CD4-positive, alpha-beta T cell (primary cell): ENCODE results near the gene SIX5. TPM values are rescaled to one million over a fixed set of nuclear protein-coding genes. Genes with fewer than 3 reads are reported as not detected.

ENCODE experiments used
- ATAC-seq: fragments of 200-7000 bp; cut with Tn5 transposase; one replicate; pipeline ENCODE4 v1.10.0; 2022; ENCODE audit warnings: mild to moderate bottlenecking; ENCODE audit not compliant: poor library complexity
- CTCF ChIA-PET: fragments of 350-600 bp; sonication (Branson Sonifier 250); formaldehyde crosslinking; loops from one replicate; lab custom pipeline; 2021; ENCODE audit warnings: antibody characterized with exemption, inconsistent platforms; lab: Charles Lee
- POLR2A ChIA-PET: fragments of 350-600 bp; sonication (Branson Sonifier 250); formaldehyde crosslinking; loops from one replicate; lab custom pipeline; 2021; ENCODE audit warnings: antibody characterized with exemption, inconsistent platforms; lab: Charles Lee
- DNase-seq, 14 experiments: peaks; one replicate each; pipeline ENCODE4 v3.0.0-alpha.2; 2013 to 2020; ENCODE audit warnings: mixed read lengths in 2 of 14
- H3K27ac ChIP-seq, 2 donors: one replicate each; pipeline versions ENCODE4 v1.5.1 to v1.7.0; 2013; ENCODE audit warnings: low read length in 2 of 2, low read depth in 1 of 2, mild to moderate bottlenecking in 1 of 2
- H3K27me3 ChIP-seq, 2 experiments: 1 replicate in 1 of 2; 2 replicates in 1 of 2; pipeline versions ENCODE4 v1.6.1 to v1.7.0; 2013; ENCODE audit warnings: low read length in 2 of 2, control low read depth in 1 of 2, mild to moderate bottlenecking in 1 of 2, moderate library complexity in 1 of 2; ENCODE audit not compliant: insufficient read depth in 2 of 2, control insufficient read depth in 1 of 2
- H3K36me3 ChIP-seq: one replicate; pipeline ENCODE4 v1.6.1; 2013; ENCODE audit warnings: low read length, control low read depth; ENCODE audit not compliant: insufficient read depth
- H3K4me1 ChIP-seq: one replicate; pipeline ENCODE4 v1.6.1; 2013; ENCODE audit warnings: low read length, control low read depth; ENCODE audit not compliant: insufficient read depth
- H3K4me3 ChIP-seq: one replicate; pipeline ENCODE4 v1.5.1; 2013; ENCODE audit warnings: mild to moderate bottlenecking, low read length, moderate library complexity
- H3K9me3 ChIP-seq, 2 experiments: 1 replicate in 1 of 2; 2 replicates in 1 of 2; pipeline versions ENCODE4 v1.6.1 to v1.7.0; 2013; ENCODE audit warnings: low read length in 2 of 2, mild to moderate bottlenecking in 2 of 2, control low read depth in 1 of 2, moderate library complexity in 1 of 2; ENCODE audit not compliant: control insufficient read depth in 1 of 2, insufficient read depth in 1 of 2
- H3K27ac Mint-ChIP-seq: one replicate; pipeline ENCODE4 v1.8.0; 2020; ENCODE audit warnings: mixed read lengths
- H3K27me3 Mint-ChIP-seq: one replicate; pipeline ENCODE4 v1.8.0; 2021; ENCODE audit warnings: mixed read lengths
- H3K36me3 Mint-ChIP-seq: one replicate; pipeline ENCODE4 v1.8.0; 2021; ENCODE audit warnings: low read depth, mixed read lengths
- H3K4me1 Mint-ChIP-seq: one replicate; pipeline ENCODE4 v1.8.0; 2021; ENCODE audit warnings: low read depth, mixed read lengths
- H3K4me3 Mint-ChIP-seq: one replicate; pipeline ENCODE4 v1.8.0; 2020; ENCODE audit warnings: mild to moderate bottlenecking, mixed read lengths
- H3K9me3 Mint-ChIP-seq: one replicate; pipeline ENCODE4 v1.8.0; 2020; ENCODE audit warnings: mixed read lengths
- CTCF ChIP-seq: fragments of 200-600 bp; IDR thresholded peaks from one replicate; pipeline ENCODE4 v1.8.0; 2022; ENCODE audit warnings: antibody characterized with exemption, mild to moderate bottlenecking
- intact Hi-C, 2 experiments: fragments of 100-400 bp; cut with DNase I in 1 of 2; cut with micrococcal nuclease in 1 of 2; formaldehyde crosslinking; loops; one replicate each; pipeline versions ENCODE4 v1.15.1 to v1.9.0; 2023 to 2025; cut with DNase I, micrococcal nuclease
- total RNA-seq, 174 experiments: library from RNA in 2 of 174; stranded (reverse) in 2 of 174; gene quantifications; one replicate each; pipeline ENCODE4 v1.2.3 and lab custom pipeline; 2021 to 2026

Gene SIX5
- total RNA-seq, 2 experiments from 2014 or later = 0.58 to 0.59 TPM

- H3K36me3 Mint-ChIP-seq = peaks cover 11% of the 10 kb centered on the region
- intact Hi-C loops = loop anchor here (5.0 to 10.0 kb wide), 2 partner anchors 242 to 244 kb away; no protein-coding TSS in a partner anchor
- no peak overlapping the region for H3K4me3 Mint-ChIP-seq
- Histone ChIP-seq H3K36me3 (peaks cover 13% of the 10 kb centered on the region), H3K27me3 (peaks cover 2 to 6% of the 10 kb centered on the region in 2 experiments), H3K4me3 (no peak overlapping the region), H3K27ac (no peak overlapping the region), H3K9me3 (no peaks in the 10 kb centered on the region), H3K4me1 (peaks cover 28% of the 10 kb centered on the region)
- no peak for TF ChIP-seq CTCF
- H3K27me3 Mint-ChIP-seq = no peaks in the 10 kb centered on the region
- peaks cover 25% of the 10 kb centered on the region for H3K4me1 Mint-ChIP-seq
- no peaks in the 10 kb centered on the region for H3K9me3 Mint-ChIP-seq
- no peak overlapping the region for H3K27ac Mint-ChIP-seq
- ATAC-seq (no peak), DNase-seq (no peak)
- CTCF ChIA-PET = interaction anchor here (1.7 to 7.2 kb wide), 3 partner anchors 19 to 44 kb away, joined by 4 to 172 read pairs (median 5); partner anchors contain the start of gene DMWD
- POLR2A ChIA-PET = interaction anchor here (0.9 to 2.1 kb wide), 4 partner anchors 16 to 26 kb away, joined by 3 to 13 read pairs (median 4); partner anchors contain the start of gene DMWD
Measured at GRCh38 chr19:45772912-45773311, 3.9 kb upstream of the SIX5 start.

- no peak for TF ChIP-seq CTCF
- Mint-ChIP-seq H3K4me1 (peaks cover 25% of the 10 kb centered on the region), H3K27me3 (no peaks in the 10 kb centered on the region), H3K9me3 (no peaks in the 10 kb centered on the region), H3K27ac (no peak overlapping the region), H3K36me3 (peaks cover 11% of the 10 kb centered on the region), H3K4me3 (peak overlapping the region; percentile 3)
- H3K4me1 ChIP-seq = peaks cover 35% of the 10 kb centered on the region
- peaks cover 0 to under 1% of the 10 kb centered on the region in 2 experiments for H3K9me3 ChIP-seq
- no peak for ATAC-seq
- no peak for DNase-seq
- peaks cover 7 to 9% of the 10 kb centered on the region in 2 experiments for H3K27me3 ChIP-seq
- H3K36me3 ChIP-seq = peaks cover 7% of the 10 kb centered on the region
- CTCF ChIA-PET = interaction anchor here (0.5 to 7.2 kb wide), 4 partner anchors 10 to 45 kb away, joined by 3 to 172 read pairs (median 4); partner anchors contain the start of genes DMPK and DMWD
- no peak overlapping the region for H3K4me3 ChIP-seq
- POLR2A ChIA-PET = interaction anchor here (0.6 to 2.1 kb wide), 4 partner anchors 16 to 596 kb away, joined by 3 to 13 read pairs (median 4); partner anchors contain the start of gene DMWD
- no peak overlapping the region for H3K27ac ChIP-seq
- intact Hi-C loops = loop anchor here (5.0 to 10.0 kb wide), 2 partner anchors 243 to 245 kb away; no protein-coding TSS in a partner anchor
Measured at GRCh38 chr19:45772130-45772840, 3.2 kb upstream of the SIX5 start.

- no peak overlapping the region for H3K4me3 ChIP-seq
- H3K27me3 Mint-ChIP-seq = no peaks in the 10 kb centered on the region
- H3K27ac ChIP-seq = no peak overlapping the region
- TF ChIP-seq CTCF = no peak
- H3K4me3 Mint-ChIP-seq = peak overlapping the region; percentile 54
- H3K27ac Mint-ChIP-seq = no peak overlapping the region
- DNase-seq (peak in 2 of 14 experiments; percentile 24 to 49), ATAC-seq (no peak)
- ChIA-PET CTCF (interaction anchor here (0.5 to 7.2 kb wide), 5 partner anchors 9 to 252 kb away, joined by 3 to 172 read pairs (median 5); partner anchors contain the start of gene DMWD), POLR2A (interaction anchor here (1.3 to 3.4 kb wide), 4 partner anchors 20 to 41 kb away, joined by 3 to 52 read pairs (median 32); partner anchors contain the start of genes DMWD and FBXO46)
- no peaks in the 10 kb centered on the region for H3K9me3 Mint-ChIP-seq
- peaks cover 3% of the 10 kb centered on the region for H3K36me3 Mint-ChIP-seq
- H3K4me1 Mint-ChIP-seq = peaks cover 25% of the 10 kb centered on the region
- H3K27me3 ChIP-seq = peaks cover 12 to 16% of the 10 kb centered on the region in 2 experiments
- peaks cover 0 to 8% of the 10 kb centered on the region in 2 experiments for H3K9me3 ChIP-seq
- intact Hi-C loops = loop anchor here (2.0 to 10.0 kb wide), 3 partner anchors 39 to 246 kb away; partner anchors contain the start of gene MEIOSIN (in 1 of the 2)
- no peaks in the 10 kb centered on the region for H3K36me3 ChIP-seq
- peaks cover 35% of the 10 kb centered on the region for H3K4me1 ChIP-seq
Measured at GRCh38 chr19:45771311-45771933, 2.4 kb upstream of the SIX5 start.
